ENCODE results near the gene PICK1. TPM values are rescaled to one million over a fixed set of nuclear protein-coding genes. Genes with fewer than 3 reads are reported as not detected.

PICK1 gene
- 4.8 and 5.6 TPM in 2 replicates for total RNA-seq (2012; rRNA removed)

- peaks cover 11% of the 10 kb centered on the region for H3K4me1 ChIP-seq (ENCODE audit: control insufficient read depth, insufficient read depth, low read length)
- H3K4me2 ChIP-seq (ENCODE audit: low read length) = peak within 1 kb of the TSS; percentile 92
- H3K4me3 ChIP-seq (ENCODE audit: low read length) = peak within 1 kb of the TSS; percentile 75
- peak within 1 kb of the TSS; percentile 78 for H3K9ac ChIP-seq (ENCODE audit: low read depth, low read length)
- no peaks in the 10 kb centered on the region for H3K36me3 ChIP-seq (ENCODE audit: insufficient read depth, low read length)
- peaks cover 4% of the 10 kb centered on the region for H3K27me3 ChIP-seq (ENCODE audit: control insufficient read depth, insufficient read depth, low read length)
- H3K9me3 ChIP-seq (replicated peaks; ENCODE audit: low read length) = no peaks in the 10 kb centered on the region
These were observed at the start of gene PICK1 for GRCh38 chr22:38056969-38057891. Gene PICK1 (plus strand): TSS chr22:38057404. CDS start chr22:38057810, 406 bp downstream.

GRCh38 chr22:38009000-38009806 is 48.0 kb upstream of the PICK1 start:
- Histone ChIP-seq H3K9me3 (replicated peaks; ENCODE audit: low read length) (no peaks in the 10 kb centered on the region), H3K4me3 (ENCODE audit: low read length) (no peak overlapping the region), H3K36me3 (ENCODE audit: insufficient read depth, low read length) (no peaks in the 10 kb centered on the region), H3K4me1 (ENCODE audit: control insufficient read depth, insufficient read depth, low read length) (peaks cover 10% of the 10 kb centered on the region), H3K4me2 (ENCODE audit: low read length) (no peak overlapping the region), H3K9ac (ENCODE audit: low read depth, low read length) (no peak overlapping the region), H3K27me3 (ENCODE audit: control insufficient read depth, insufficient read depth, low read length) (peaks cover 7% of the 10 kb centered on the region)

- peaks cover 21% of the 10 kb centered on the region for H3K4me1 ChIP-seq (ENCODE audit: control insufficient read depth, insufficient read depth, low read length)
- no peaks in the 10 kb centered on the region for H3K9me3 ChIP-seq (replicated peaks; ENCODE audit: low read length)
- H3K27me3 ChIP-seq (ENCODE audit: control insufficient read depth, insufficient read depth, low read length) = no peaks in the 10 kb centered on the region
- H3K4me3 ChIP-seq (ENCODE audit: low read length) = no peak overlapping the region
- peak overlapping the region; percentile 6 for H3K4me2 ChIP-seq (ENCODE audit: low read length)
- H3K9ac ChIP-seq (ENCODE audit: low read depth, low read length) = no peak overlapping the region
- H3K36me3 ChIP-seq (ENCODE audit: insufficient read depth, low read length) = no peaks in the 10 kb centered on the region
These were observed 44.6 kb upstream of the PICK1 start for GRCh38 chr22:38012604-38013072.

- H3K4me1 ChIP-seq (ENCODE audit: control insufficient read depth, insufficient read depth, low read length) = peaks cover 23% of the 10 kb centered on the region
- no peaks in the 10 kb centered on the region for H3K36me3 ChIP-seq (ENCODE audit: insufficient read depth, low read length)
- H3K4me2 ChIP-seq (ENCODE audit: low read length) = no peak overlapping the region
- H3K9ac ChIP-seq (ENCODE audit: low read depth, low read length) = no peak overlapping the region
- H3K4me3 ChIP-seq (ENCODE audit: low read length) = no peak overlapping the region
- H3K27me3 ChIP-seq (ENCODE audit: control insufficient read depth, insufficient read depth, low read length) = no peaks in the 10 kb centered on the region
- no peaks in the 10 kb centered on the region for H3K9me3 ChIP-seq (replicated peaks; ENCODE audit: low read length)
These were observed 43.1 kb upstream of the PICK1 start for GRCh38 chr22:38014083-38014482.

GRCh38 chr22:38016182-38017151 is 40.7 kb upstream of the PICK1 start:
- H3K4me2 ChIP-seq (ENCODE audit: low read length) = peak overlapping the region; percentile 14
- H3K36me3 ChIP-seq (ENCODE audit: insufficient read depth, low read length) = no peaks in the 10 kb centered on the region
- no peaks in the 10 kb centered on the region for H3K9me3 ChIP-seq (replicated peaks; ENCODE audit: low read length)
- peaks cover 23% of the 10 kb centered on the region for H3K4me1 ChIP-seq (ENCODE audit: control insufficient read depth, insufficient read depth, low read length)
- peak overlapping the region; percentile 47 for H3K9ac ChIP-seq (ENCODE audit: low read depth, low read length)
- H3K27me3 ChIP-seq (ENCODE audit: control insufficient read depth, insufficient read depth, low read length) = peaks cover 5% of the 10 kb centered on the region
- no peak overlapping the region for H3K4me3 ChIP-seq (ENCODE audit: low read length)

GRCh38 chr22:38017272-38017920 is 39.8 kb upstream of the PICK1 start:
- peaks cover 5% of the 10 kb centered on the region for H3K27me3 ChIP-seq (ENCODE audit: control insufficient read depth, insufficient read depth, low read length)
- peaks cover 22% of the 10 kb centered on the region for H3K4me1 ChIP-seq (ENCODE audit: control insufficient read depth, insufficient read depth, low read length)
- H3K4me3 ChIP-seq (ENCODE audit: low read length) = no peak overlapping the region
- H3K4me2 ChIP-seq (ENCODE audit: low read length) = no peak overlapping the region
- no peak overlapping the region for H3K9ac ChIP-seq (ENCODE audit: low read depth, low read length)
- H3K36me3 ChIP-seq (ENCODE audit: insufficient read depth, low read length) = no peaks in the 10 kb centered on the region
- no peaks in the 10 kb centered on the region for H3K9me3 ChIP-seq (replicated peaks; ENCODE audit: low read length)

GRCh38 chr22:38017939-38018885 is 39.0 kb upstream of the PICK1 start:
- H3K9ac ChIP-seq (ENCODE audit: low read depth, low read length) = no peak overlapping the region
- H3K4me1 ChIP-seq (ENCODE audit: control insufficient read depth, insufficient read depth, low read length) = peaks cover 16% of the 10 kb centered on the region
- H3K9me3 ChIP-seq (replicated peaks; ENCODE audit: low read length) = no peaks in the 10 kb centered on the region
- H3K4me2 ChIP-seq (ENCODE audit: low read length) = no peak overlapping the region
- H3K27me3 ChIP-seq (ENCODE audit: control insufficient read depth, insufficient read depth, low read length) = peaks cover 9% of the 10 kb centered on the region
- no peak overlapping the region for H3K4me3 ChIP-seq (ENCODE audit: low read length)
- no peaks in the 10 kb centered on the region for H3K36me3 ChIP-seq (ENCODE audit: insufficient read depth, low read length)

GRCh38 chr22:38018938-38019827 is 38.0 kb upstream of the PICK1 start:
- H3K4me1 ChIP-seq (ENCODE audit: control insufficient read depth, insufficient read depth, low read length) = peaks cover 13% of the 10 kb centered on the region
- no peak overlapping the region for H3K4me2 ChIP-seq (ENCODE audit: low read length)
- H3K9me3 ChIP-seq (replicated peaks; ENCODE audit: low read length) = no peaks in the 10 kb centered on the region
- H3K9ac ChIP-seq (ENCODE audit: low read depth, low read length) = no peak overlapping the region
- H3K27me3 ChIP-seq (ENCODE audit: control insufficient read depth, insufficient read depth, low read length) = peaks cover 12% of the 10 kb centered on the region
- no peak overlapping the region for H3K4me3 ChIP-seq (ENCODE audit: low read length)
- H3K36me3 ChIP-seq (ENCODE audit: insufficient read depth, low read length) = no peaks in the 10 kb centered on the region

- Histone ChIP-seq H3K36me3 (ENCODE audit: insufficient read depth, low read length) (no peaks in the 10 kb centered on the region), H3K4me2 (ENCODE audit: low read length) (no peak overlapping the region), H3K9ac (ENCODE audit: low read depth, low read length) (no peak overlapping the region), H3K4me3 (ENCODE audit: low read length) (no peak overlapping the region), H3K9me3 (replicated peaks; ENCODE audit: low read length) (no peaks in the 10 kb centered on the region), H3K27me3 (ENCODE audit: control insufficient read depth, insufficient read depth, low read length) (peaks cover 29% of the 10 kb centered on the region), H3K4me1 (ENCODE audit: control insufficient read depth, insufficient read depth, low read length) (peaks cover 13% of the 10 kb centered on the region)
These were observed 36.0 kb upstream of the PICK1 start for GRCh38 chr22:38021206-38021605.
